ENCODE measurements around the gene TEX12. TPM values are rescaled to one million over a fixed set of nuclear protein-coding genes. Genes with fewer than 3 reads are reported as not detected.
"Not testable (repeated sequence)": the region's sequence is repeated elsewhere in the genome, so short reads cannot be mapped to it uniquely, and the experiment has no call there.

TEX12 gene, protein sequence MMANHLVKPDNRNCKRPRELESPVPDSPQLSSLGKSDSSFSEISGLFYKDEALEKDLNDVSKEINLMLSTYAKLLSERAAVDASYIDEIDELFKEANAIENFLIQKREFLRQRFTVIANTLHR
- not detected for total RNA-seq
- long read RNA-seq, result 0 reads

DNA sequence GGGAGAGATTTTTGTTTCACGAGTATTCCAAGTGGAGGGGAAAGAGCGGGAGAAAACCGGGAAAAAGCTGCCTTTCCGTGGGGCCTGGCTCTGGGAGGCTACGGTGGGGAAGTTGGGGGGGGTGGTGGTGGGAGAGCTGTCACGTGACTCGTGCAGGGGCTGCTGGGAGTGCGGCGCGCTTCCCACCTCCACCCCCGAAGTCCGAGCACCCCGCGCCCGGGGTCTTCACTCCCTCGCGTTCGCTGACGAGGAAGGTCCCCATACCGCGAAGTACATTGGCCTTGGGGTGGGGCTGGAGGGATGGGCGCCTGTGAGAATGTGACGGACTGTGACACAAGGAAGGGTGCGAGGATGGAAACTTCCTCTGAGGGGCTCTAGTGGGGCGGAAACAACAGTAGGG, at the start of gene TEX12:
Gene TEX12, plus strand, starts transcription at position 228 of the 400 bp plus-strand sequence. CDS start 1,897 bp downstream, outside the sequence.
- no peak for DNase-seq (ENCODE audit: low spot score)

DNA sequence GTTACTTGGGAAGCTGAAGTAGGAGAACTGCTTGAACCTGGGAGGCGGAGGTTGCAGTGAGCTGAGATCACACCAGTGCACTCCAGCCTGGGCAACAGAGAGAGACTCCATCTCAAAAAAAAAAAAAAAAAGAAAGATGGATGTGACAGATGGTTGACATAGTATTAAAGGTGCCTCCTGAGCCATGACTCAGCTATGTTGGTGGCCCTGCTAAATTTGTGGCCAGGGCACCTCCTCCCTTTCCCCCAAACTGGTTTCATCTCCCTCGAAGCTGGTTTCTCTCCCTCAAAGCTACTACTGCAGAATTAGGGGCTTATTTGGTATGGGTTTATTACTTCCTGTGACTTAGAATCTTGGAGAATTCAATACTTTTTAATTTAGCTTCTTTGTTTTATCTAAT, 49.0 kb upstream of the TEX12 start:
- no peak for DNase-seq (ENCODE audit: low spot score)

DNA sequence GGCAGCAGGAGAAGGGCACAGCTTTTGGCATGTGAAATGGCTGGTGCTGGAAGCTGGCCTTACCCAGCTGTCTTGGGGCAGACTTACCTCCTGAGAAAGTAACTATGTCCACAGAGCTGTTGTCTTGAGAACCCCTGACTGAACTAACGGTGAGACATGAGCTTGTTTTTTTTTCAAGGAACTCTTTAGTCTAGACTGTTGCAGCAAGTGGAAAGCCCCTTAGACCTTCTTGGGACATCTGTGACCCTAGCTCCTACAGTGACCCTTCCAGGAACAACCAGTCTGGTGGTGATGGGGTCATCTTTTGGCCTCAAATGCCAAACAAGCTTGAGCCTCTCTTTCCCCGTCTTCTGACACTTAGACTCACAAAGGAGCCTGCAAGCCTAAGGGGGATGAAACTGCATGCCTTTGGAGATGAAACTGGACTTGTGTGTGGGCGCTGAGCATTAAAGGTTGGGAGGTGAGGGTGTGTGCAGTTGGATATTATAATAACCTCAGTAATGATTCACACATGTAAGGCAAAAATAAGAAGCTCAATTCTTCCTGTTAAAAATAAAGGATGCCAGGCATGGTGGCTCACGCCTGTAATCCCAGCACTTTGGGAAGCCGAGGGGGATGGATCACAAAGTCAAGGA, 45.1 kb upstream of the TEX12 start:
- DNase-seq (ENCODE audit: low spot score), result no peak

DNA sequence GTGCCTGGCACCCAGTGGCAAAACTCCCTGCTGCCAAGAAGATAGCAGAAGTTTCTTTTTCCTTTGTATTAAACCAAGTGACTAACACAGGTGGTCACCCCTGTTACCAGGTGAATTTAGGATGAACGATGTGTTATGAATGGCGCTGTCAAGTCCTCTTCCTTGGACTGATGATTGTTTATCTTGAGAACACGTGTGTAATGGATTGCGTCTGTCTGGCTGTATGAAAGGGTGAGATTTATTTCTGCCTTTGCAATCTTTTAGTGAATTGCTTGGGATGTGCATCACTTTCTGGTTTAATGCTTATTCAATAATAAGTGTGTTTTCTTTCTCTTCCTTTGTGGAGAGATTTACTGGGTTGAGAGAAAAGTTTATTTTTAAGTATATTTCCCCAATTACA, 44.0 kb upstream of the TEX12 start:
- no peak for DNase-seq (ENCODE audit: low spot score)

DNA sequence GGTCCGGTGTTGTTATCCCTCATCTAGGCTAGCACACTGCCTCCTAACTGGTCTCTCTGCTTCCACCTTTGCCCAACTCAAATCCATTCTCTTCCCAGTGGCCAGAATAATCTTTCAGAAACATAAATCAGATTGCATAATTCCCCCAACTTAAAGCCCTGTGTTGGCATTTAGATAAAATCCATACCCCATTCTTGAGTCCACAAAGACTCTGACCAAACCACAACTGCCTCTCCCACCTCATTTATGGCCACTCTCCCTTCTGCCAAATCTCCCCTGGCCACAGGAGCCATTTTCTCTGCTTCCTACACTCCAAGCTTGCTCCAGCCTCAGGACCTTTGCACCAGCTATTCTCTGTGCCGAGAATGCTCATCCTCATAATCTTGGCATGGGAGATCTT, 40.1 kb upstream of the TEX12 start:
- DNase-seq (ENCODE audit: low spot score), result no peak

DNA sequence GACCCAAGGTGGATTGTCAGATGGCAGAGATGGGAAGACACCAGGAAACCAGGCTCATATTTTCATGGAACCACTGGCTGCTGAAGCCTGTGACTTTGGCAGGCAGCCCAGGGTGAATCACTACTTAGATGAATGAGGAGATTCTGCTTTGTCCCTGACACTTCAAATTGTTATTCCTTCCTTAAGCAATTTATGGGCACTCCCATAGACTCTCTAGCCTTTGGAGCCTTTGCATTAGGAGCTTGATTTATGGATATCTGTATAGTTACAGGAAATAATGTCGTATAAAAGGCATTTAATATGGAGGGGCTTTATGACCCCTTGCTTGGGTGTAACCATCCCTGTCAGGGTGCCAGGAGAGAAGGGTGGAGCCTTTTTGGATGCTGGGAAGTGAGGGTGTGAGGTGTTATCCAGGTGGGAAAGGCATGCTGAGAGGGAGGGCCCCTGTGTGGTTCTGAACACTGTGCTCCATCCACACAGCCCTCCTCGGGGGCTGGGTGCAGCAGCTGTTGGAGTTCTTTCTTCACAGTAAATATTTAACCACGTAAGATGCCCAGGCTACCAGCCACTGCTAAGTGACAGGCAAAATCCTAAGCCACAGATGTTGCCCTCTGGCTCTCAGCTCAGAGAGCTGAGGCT, 38.6 kb upstream of the TEX12 start:
- DNase-seq (ENCODE audit: low spot score), result no peak

DNA sequence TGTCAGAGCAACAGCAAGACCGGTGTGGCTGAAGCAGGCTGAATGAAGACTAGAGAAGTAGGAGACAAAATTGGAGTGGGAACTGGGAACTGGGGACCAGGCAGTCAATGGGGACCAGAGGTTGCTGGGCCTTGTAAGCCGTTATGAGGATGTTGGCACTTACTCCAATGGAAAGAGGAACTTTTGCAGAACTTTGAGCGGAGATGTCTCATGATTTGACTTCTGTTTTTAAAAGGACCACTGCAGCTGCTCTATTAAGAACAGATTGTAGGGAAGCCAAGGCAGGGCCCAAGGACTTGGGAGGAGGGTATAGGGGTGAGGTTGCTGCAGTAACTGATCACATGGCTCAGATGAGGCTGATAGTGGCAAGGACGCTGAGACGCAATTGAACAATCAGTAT, 37.5 kb upstream of the TEX12 start:
- DNase-seq (ENCODE audit: low spot score), result no peak

DNA sequence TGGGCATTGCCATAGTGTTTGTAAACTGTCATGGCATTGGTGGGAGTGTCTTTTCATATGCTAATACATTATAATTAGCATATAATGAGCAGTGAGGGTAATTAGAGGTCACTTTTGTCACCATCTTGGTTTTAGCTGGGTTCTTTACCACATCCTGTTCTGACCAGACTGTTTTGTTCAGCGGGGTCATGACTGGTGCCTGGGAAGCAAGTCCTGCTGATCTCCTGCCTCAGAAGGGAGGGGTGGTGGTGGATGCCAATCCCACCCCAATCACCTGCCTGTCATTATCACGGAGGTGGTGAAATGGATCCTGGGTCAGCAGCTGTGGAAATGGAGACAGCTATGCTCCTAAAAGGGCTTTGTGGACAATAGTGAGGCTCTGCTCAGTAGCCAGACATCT, 34.4 kb upstream of the TEX12 start:
- DNase-seq (ENCODE audit: low spot score), result no peak

DNA sequence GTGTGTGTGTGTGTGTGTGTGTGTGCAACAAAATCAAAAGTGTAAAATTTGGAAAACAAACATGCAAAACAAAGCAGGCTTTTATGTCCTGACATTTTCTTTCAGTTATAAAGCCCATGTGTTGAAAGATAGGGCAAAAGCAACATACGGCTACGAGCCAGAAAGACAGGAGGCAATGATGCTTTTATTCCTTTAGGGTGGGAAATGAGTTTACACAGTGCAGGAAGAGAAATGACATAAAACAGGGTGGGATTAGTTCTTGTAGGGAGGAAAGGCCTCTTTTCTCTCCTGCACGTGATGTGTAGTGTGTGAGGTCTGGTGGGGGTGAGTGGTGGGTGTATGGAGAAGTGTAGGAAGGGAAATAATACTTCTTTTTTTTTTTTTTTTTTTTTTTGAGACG, 32.7 kb upstream of the TEX12 start:
- no peak for DNase-seq (ENCODE audit: low spot score)

DNA sequence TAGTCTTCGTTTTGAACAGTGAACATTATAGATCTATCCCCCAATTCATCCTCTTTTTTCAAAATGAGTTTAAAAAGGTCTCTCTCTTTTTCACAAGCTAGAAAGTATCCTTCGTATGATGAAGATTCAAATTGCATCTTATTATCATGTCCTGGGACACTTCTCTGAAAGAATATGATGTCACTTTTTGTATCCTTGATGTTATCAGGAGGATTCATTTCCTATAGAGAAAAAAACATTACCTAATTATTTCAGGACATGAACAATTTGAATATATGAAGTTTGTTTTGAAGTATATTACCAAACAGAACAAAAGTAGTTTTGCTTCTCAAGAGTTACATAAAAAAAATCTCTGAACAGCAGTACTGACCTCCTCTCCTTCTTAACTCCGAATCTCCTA, 23.6 kb upstream of the TEX12 start:
- DNase-seq (ENCODE audit: low spot score), result no peak

DNA sequence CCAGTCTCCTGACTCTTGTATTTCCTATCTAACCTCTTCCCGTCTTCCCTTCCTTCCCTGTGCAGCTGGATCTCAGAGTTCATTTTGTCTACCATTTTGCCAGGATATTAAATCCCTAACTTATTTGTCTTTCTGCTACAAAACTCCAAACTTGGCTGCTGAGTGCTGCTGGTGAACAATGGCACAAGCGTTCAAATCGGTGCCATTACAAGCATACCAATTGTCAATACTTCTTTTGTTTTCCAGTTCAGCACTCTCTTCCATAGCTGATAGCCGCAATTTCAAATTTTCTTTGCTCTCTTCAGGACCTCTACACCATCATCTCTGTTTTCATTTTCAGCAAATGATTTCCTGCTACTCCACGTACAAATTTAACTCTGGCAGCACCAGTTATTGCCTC, 16.7 kb upstream of the TEX12 start:
- DNase-seq (ENCODE audit: low spot score), result no peak

DNA sequence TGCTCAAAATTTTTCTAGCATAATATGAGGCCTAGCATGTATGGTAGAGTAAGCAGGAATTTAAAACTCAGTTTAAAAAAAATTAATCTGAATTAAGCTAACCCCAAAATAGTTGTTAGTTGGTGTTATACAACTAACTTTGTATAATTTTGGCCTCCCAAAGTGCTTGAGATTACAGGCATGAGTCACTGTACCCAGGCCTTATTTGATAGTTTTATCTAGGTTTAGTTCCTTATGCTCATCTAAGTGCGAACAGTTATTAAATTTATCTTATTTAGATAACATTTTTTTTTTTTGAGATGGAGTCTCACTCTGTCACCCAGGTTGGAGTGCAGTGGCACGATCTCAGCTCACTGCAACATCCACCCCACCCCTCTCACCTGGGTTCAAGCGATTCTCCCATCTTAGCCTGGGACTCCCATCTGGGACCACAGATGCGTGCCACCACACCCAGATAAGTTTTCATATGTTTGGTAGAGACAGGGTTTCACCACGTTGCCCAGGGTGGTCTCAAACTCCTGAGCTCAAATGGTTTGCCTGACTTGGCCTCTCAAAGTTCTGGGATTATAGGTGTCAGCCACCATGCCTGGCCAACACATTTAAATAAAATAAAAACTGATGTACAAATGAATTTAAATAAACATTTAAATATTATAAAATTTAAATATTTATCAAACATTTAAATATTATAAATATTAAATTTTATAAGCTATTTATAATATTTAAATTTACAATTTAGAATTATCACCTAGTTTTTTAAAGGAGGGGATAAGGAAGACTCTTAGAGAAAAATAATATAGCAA, 10.8 kb upstream of the TEX12 start:
- DNase-seq (ENCODE audit: low spot score), result no peak

DNA sequence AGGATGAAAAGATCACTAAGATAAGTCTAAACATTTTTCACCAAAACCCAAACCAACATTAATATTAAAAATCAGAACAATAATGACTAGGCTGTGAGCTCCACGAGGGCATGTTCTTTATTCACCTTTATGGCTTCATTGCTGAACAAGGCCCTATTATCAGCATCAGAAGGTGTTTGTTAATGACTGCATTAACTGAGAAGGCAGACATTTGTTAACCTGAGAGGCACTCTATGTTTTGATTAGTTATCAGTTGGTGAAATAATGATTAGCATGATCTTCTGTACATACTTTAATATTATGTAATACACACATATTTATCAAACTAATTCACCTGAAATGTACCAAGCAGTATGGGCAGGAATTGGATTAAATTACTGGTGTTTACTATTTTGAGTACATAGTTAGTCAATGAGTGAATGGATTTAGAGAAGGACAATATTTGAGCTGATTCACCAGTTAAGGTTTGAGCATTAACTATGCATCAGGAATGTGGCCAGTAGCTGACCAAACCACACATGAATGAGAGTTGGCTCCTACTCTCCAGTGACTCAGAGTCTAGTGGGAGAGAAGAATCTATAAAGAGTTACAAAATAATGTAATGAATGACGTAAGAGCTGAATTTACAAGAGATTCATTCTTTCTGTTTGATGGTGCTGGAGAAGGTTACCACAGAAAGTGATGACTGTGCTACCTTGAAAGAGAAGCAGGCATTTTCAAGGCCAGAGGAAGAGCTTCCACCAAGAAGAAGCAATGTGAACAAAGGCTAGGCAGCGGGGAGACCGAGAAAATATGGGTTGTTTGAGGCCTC, 10.0 kb upstream of the TEX12 start:
- DNase-seq (ENCODE audit: low spot score), result no peak

DNA sequence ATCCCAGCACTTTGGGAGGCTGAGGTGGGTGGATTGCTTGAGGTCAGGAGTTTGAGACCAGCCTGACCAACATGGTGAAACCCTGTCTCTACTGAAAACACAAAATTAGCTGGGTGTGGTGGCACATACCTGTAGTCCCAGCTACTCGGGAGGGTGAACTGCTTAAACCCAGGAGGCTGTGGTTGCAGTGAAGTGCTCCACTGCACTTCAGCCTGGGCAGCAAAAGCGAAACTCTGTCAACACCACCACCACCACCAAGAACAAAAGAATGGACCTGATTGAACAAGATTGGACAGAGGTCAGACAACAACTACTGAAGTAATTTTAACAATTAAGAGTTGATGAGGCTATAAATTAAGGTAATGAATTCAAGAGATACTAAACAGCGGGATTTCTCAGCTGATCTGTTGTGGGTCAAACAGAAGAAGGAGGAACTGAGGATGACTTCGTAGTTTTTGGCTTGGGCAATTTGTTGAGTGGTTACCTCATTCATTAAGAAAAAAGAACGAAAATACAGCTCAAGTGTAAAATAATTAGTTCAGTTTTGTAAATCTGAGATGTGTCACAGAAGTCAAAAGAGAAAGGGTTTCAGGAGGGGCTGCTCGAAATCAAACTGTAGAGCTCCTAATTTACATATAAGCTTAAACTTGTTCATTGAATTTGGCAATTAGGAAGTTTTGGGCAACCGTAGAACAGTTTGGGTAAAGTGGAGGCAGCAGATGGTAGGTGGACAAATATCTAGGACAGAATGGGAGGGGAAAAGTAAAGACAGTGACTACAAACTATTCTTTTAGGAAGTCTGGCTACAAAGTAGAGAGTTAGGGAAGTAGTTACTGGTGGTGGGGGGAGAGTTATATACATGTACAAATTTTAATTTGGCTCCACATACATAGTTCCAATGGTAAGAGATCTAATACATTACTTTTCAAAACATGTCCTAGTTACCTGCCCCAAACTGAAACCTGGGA, 7.8 kb upstream of the TEX12 start:
- DNase-seq (ENCODE audit: low spot score), result no peak

DNA sequence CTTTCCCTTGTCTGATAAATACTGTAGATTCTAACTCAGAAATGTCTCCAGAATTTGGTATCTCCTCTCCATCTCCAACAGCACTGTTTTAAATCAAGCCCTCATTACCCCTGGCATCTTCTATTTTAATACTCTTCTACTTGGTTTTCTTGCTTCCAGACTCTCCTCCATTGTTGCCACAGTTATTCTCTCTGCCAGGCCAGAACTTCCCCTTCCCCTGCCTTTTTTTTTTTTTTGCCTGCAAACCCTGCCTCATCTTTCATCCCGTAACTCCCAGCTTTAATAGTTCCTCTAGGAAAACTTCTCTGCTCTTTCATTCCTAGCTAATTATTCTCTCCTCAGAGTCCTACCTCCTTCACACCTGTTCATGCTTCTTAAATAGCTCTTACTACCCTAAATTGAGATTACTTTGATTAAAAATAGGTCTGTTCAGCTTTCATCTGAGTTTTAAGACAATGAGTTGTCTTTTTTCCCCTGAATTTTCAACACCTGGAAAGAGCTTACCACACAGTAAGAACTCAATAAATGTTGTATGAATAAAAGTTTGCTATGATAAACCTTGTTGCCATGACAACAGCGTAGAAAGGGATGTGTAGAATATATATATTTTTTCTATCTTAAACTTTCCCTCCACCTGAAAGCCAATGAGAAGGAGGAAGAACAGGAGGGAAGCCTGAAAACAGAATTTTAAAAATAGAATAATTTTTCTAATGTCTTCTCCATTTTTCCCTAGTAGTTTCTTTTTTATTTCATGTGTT, 6.9 kb upstream of the TEX12 start:
- no peak for DNase-seq (ENCODE audit: low spot score)

DNA sequence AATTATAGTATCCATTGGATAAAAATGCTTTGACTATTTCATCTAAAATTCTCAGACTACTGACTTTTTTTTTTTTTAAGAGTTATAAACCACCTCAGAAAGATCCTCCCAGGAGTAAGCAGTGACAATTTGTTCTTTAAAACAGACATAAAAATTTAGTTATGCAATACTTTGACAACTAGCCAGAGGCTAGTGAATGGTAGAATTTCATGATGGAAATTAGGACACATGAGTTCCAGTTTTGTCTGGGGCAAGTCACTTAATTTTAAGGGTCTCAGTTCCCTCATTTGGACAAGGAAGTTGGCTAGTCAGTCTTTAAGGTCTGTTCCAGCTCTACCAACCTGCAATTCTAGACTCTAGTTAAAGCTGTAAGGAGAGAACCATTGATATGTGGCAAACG, 6.2 kb upstream of the TEX12 start:
- DNase-seq (ENCODE audit: low spot score), result no peak

DNA sequence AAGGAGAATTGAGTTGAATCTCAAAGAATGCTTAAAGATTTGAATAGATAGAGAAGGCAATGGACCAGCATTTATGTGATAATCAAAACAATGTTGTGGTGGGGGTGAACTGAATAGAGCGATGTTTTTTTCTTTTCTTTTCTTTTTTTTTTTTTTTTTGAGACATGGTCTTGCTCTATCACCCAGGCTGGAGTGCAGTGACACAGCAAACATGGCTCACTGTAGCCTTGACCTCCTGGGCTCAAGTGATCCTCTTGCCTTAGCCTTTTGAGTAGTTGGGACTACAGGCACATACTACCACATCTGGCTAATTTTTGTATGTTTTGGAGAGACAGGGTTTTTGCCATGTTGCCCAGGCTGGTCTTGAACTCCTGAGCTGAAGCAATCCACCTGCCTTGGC, 5.0 kb upstream of the TEX12 start:
- DNase-seq (ENCODE audit: low spot score), result not testable (repeated sequence)

DNA sequence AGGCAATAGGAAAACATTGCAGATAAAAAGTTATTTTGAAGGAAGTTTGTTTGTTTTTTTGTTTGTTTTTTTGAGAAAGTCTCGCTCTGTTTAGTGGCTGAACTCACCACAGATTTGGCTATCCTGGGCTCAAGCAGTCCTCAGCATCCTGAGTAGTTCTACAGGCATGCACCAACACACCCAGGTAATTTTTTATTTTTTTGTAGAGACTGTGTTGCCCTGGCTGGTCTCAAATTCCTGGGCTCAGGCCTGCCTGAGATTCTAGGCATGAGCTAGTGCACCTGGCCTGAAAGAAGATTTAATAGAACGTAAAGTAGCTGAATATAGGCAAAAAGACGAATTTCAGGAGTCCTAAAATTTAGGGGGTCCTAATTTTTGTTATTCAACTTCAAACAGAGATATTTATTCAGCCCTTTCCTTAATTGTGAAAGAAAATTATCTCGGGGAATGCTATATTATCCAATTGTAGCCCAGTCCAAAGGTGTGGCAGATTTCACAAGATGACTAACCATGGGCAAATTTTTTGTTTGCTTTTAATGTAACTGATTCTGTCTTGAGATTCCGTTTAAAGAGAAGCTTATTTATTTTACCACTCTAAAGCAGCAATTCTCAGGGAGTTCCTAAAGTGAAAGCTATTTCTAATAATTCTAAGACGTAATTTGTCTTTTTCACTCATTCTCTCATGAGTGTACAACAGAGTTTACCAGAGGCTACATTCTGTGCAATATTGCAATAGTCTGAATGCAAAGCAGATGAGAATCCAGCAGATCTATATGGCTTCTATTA, 4.2 kb upstream of the TEX12 start:
- DNase-seq (ENCODE audit: low spot score), result no peak
